CD14-positive monocyte (primary cell): ENCODE results near the gene JAML. TPM values are rescaled to one million over a fixed set of nuclear protein-coding genes. Genes with fewer than 3 reads are reported as not detected.

ENCODE experiments used
- DNase-seq, 3 donors: peaks; one replicate each; pipeline ENCODE4 v3.0.0-alpha.2; 2011 to 2022
- H2AFZ ChIP-seq: 2 replicates; pipeline ENCODE4 v1.6.0; 2012; ENCODE audit warnings: mild to moderate bottlenecking, low read depth, low read length, inconsistent platforms; ENCODE audit not compliant: insufficient read depth, poor library complexity, severe bottlenecking
- H3K27ac ChIP-seq, 2 donors: 1 replicate in 1 of 2; 2 replicates in 1 of 2; pipeline ENCODE4 v1.5.1; 2012 to 2013; ENCODE audit warnings: low read length in 2 of 2, control low read depth in 1 of 2, inconsistent platforms in 1 of 2, low read depth in 1 of 2, mild to moderate bottlenecking in 1 of 2
- H3K27me3 ChIP-seq, 2 donors: one replicate each; pipeline versions ENCODE4 v1.6.0 to v1.6.1; 2011 to 2013; ENCODE audit warnings: low read length in 2 of 2; ENCODE audit not compliant: control insufficient read depth in 2 of 2, insufficient read depth in 2 of 2
- H3K36me3 ChIP-seq, 2 donors: replicated peaks in 1 of 2; 1 replicate in 1 of 2; 2 replicates in 1 of 2; pipeline versions ENCODE4 v1.5.1 to v1.6.1; 2012 to 2013; ENCODE audit warnings: low read length in 2 of 2, control low read depth in 1 of 2, inconsistent platforms in 1 of 2, mild to moderate bottlenecking in 1 of 2; ENCODE audit not compliant: insufficient read depth in 2 of 2, control insufficient read depth in 1 of 2
- H3K4me1 ChIP-seq, 2 donors: 1 replicate in 1 of 2; 2 replicates in 1 of 2; pipeline versions ENCODE4 v1.5.1 to v1.6.1; 2012 to 2013; ENCODE audit warnings: low read length in 2 of 2, control low read depth in 1 of 2, inconsistent platforms in 1 of 2, mild to moderate bottlenecking in 1 of 2, moderate library complexity in 1 of 2; ENCODE audit not compliant: insufficient read depth in 2 of 2, control insufficient read depth in 1 of 2
- H3K4me2 ChIP-seq: replicated peaks from 2 replicates; pipeline ENCODE3; 2012; ENCODE audit warnings: low read length, moderate library complexity, mild to moderate bottlenecking; ENCODE audit not compliant: poor library complexity, severe bottlenecking; ENCODE audit errors: extremely low read depth
- H3K4me3 ChIP-seq, 3 experiments: fragments of 200-600 bp in 1 of 3; sonication (generic) in 1 of 3; replicated peaks in 1 of 3; 1 replicate in 2 of 3; 2 replicates in 1 of 3; pipeline ENCODE4 v1.5.1; 2011 to 2013; ENCODE audit warnings: low read length in 3 of 3, mild to moderate bottlenecking in 3 of 3, control low read depth in 2 of 3, low read depth in 2 of 3, inconsistent platforms in 1 of 3, moderate library complexity in 1 of 3
- H3K79me2 ChIP-seq: 2 replicates; pipeline ENCODE4 v1.6.0; 2012; ENCODE audit warnings: mild to moderate bottlenecking, control low read depth, inconsistent platforms, low read length, moderate library complexity; ENCODE audit not compliant: insufficient read depth
- H3K9ac ChIP-seq: 2 replicates; pipeline ENCODE4 v1.6.0; 2017; ENCODE audit warnings: low read length, mild to moderate bottlenecking; ENCODE audit not compliant: insufficient read depth, poor library complexity, severe bottlenecking
- H3K9me3 ChIP-seq, 2 donors: replicated peaks in 1 of 2; 1 replicate in 1 of 2; 2 replicates in 1 of 2; pipeline versions ENCODE4 v1.5.1 to v1.6.1; 2012 to 2013; ENCODE audit warnings: low read length in 2 of 2, control low read depth in 1 of 2; ENCODE audit not compliant: control insufficient read depth in 1 of 2, insufficient read depth in 1 of 2
- H4K20me1 ChIP-seq: 2 replicates; pipeline ENCODE4 v1.6.0; 2012; ENCODE audit warnings: mild to moderate bottlenecking, low read length, control low read depth, moderate library complexity; ENCODE audit not compliant: insufficient read depth
- H3K27ac Mint-ChIP-seq, 7 donors: one replicate each; pipeline ENCODE4 v1.8.0; 2020; ENCODE audit warnings: mild to moderate bottlenecking in 7 of 7, mixed read lengths in 7 of 7, moderate library complexity in 6 of 7, inconsistent platforms in 2 of 7
- H3K27me3 Mint-ChIP-seq, 3 donors: one replicate each; pipeline ENCODE4 v1.8.0; 2021 to 2022; ENCODE audit warnings: low read depth in 3 of 3, mild to moderate bottlenecking in 3 of 3, mixed read lengths in 3 of 3, moderate library complexity in 3 of 3, inconsistent platforms in 1 of 3
- H3K36me3 Mint-ChIP-seq, 2 donors: one replicate each; pipeline ENCODE4 v1.8.0; 2020; ENCODE audit warnings: mixed read lengths in 2 of 2, inconsistent platforms in 1 of 2, mild to moderate bottlenecking in 1 of 2
- H3K4me1 Mint-ChIP-seq: one replicate; pipeline ENCODE4 v1.8.0; 2020; ENCODE audit warnings: mild to moderate bottlenecking, mixed read lengths
- H3K4me3 Mint-ChIP-seq, 2 donors: one replicate each; pipeline ENCODE4 v1.8.0; 2020; ENCODE audit warnings: mild to moderate bottlenecking in 2 of 2, mixed read lengths in 2 of 2, moderate library complexity in 1 of 2
- H3K9me3 Mint-ChIP-seq, 7 donors: one replicate each; pipeline ENCODE4 v1.8.0; 2020 to 2022; ENCODE audit warnings: mixed read lengths in 7 of 7, mild to moderate bottlenecking in 6 of 7, moderate library complexity in 6 of 7, inconsistent platforms in 2 of 7
- WGBS: methylation state at CpG from one replicate; pipeline ENCODE4 v1.1.5; 2013; ENCODE audit warnings: missing lambda C conversion rate; ENCODE audit not compliant: insufficient coverage; 5-methylcytosine and 5-hydroxymethylcytosine counted together
- intact Hi-C, 2 donors: fragments of 100-400 bp; cut with micrococcal nuclease; formaldehyde crosslinking; loops; one replicate each; pipeline versions ENCODE4 v1.15.0 to v1.15.1; 2023
- polyA plus RNA-seq, 3 donors: library from polyadenylated mRNA; depleted of rRNA in 1 of 3; unstranded in 2 of 3; stranded (reverse) in 1 of 3; fragments of 300-500 nt in 2 of 3; fragments of >200 nt in 1 of 3; fragmentation: Illumina TruSeq in 2 of 3; gene quantifications; 1 replicate in 2 of 3; 2 replicates in 1 of 3; pipeline ENCODE4 v1.2.3, GENCODE V29; 2012 to 2021
- TF ChIP-seq, protein P1 (sequence below): fragments of 200-600 bp; IDR thresholded peaks from one replicate; pipeline ENCODE4 v1.8.0; 2022; ENCODE audit warnings: antibody characterized with exemption, mild to moderate bottlenecking

JAML gene
- polyA plus RNA-seq, 3 donors, result 316 to 968 (median 748) TPM

DNA sequence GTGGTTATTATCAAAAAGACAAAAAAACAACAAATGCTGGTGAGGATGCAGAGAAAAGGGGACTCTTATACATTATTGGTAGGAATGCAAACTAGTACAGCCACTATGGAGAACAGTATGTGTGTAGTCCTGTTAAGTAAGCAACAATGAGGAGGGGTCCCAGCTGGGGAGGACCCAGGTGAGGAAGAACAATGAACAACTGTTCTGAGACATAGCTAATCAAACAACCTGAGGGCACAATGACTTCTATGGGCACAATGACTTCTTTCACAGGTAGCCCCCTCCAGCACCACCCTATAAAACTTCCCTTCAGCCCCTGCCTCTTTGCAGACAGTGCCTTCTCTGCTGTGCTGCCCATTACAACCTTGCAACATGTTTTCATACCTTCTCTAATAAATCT is 5.6 kb downstream of the JAML start:
- peak overlapping the region; percentile 69 to 88 for H3K4me3 Mint-ChIP-seq
- no peaks in the 10 kb centered on the region for H3K9me3 Mint-ChIP-seq
- Histone ChIP-seq H3K79me2 (peaks cover 97% of the 10 kb centered on the region), H2AFZ (no peak overlapping the region), H3K9ac (no peak overlapping the region), H3K27ac (peak overlapping the region; percentile 20 to 82), H3K36me3 (peaks cover 3 to 41% of the 10 kb centered on the region in 2 donors), H3K4me2 (peak overlapping the region; percentile 78), H3K27me3 (no peaks in the 10 kb centered on the region), H4K20me1 (peaks cover 15% of the 10 kb centered on the region), H3K9me3 (no peaks in the 10 kb centered on the region), H3K4me1 (peaks cover 85 to 90% of the 10 kb centered on the region in 2 donors), H3K4me3 (peak overlapping the region in 2 of 3 experiments; percentile 19 to 82)
- intact Hi-C loops, result loop anchor here in 1 of 2 donors (10.0 kb wide), 1 partner anchor 74 kb away; no protein-coding TSS in a partner anchor
- peaks cover 94% of the 10 kb centered on the region for H3K4me1 Mint-ChIP-seq
- peak overlapping the region; percentile 26 to 93 (median 79) for H3K27ac Mint-ChIP-seq
- TF ChIP-seq, protein P1, sequence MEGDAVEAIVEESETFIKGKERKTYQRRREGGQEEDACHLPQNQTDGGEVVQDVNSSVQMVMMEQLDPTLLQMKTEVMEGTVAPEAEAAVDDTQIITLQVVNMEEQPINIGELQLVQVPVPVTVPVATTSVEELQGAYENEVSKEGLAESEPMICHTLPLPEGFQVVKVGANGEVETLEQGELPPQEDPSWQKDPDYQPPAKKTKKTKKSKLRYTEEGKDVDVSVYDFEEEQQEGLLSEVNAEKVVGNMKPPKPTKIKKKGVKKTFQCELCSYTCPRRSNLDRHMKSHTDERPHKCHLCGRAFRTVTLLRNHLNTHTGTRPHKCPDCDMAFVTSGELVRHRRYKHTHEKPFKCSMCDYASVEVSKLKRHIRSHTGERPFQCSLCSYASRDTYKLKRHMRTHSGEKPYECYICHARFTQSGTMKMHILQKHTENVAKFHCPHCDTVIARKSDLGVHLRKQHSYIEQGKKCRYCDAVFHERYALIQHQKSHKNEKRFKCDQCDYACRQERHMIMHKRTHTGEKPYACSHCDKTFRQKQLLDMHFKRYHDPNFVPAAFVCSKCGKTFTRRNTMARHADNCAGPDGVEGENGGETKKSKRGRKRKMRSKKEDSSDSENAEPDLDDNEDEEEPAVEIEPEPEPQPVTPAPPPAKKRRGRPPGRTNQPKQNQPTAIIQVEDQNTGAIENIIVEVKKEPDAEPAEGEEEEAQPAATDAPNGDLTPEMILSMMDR, result no peak
- peaks cover 0 to 2% (median 0%) of the 10 kb centered on the region in 3 donors for H3K27me3 Mint-ChIP-seq
- DNase-seq, result no peak
- peaks cover 60 to 72% of the 10 kb centered on the region in 2 donors for H3K36me3 Mint-ChIP-seq

- peak overlapping the region; percentile 62 to 88 for H3K4me3 Mint-ChIP-seq
- no CpG with 5 or more reads among the region's 3 CpGs for WGBS
- DNase-seq, result peak in 2 of 3 donors; percentile 45 to 55
- Histone ChIP-seq H3K9me3 (no peaks in the 10 kb centered on the region), H3K4me2 (peak overlapping the region; percentile 78), H4K20me1 (peaks cover 15% of the 10 kb centered on the region), H3K27ac (peak overlapping the region; percentile 9 to 82), H3K79me2 (peaks cover 95% of the 10 kb centered on the region), H3K4me1 (peaks cover 99 to 100% of the 10 kb centered on the region in 2 donors), H3K36me3 (peaks cover 4 to 40% of the 10 kb centered on the region in 2 donors), H3K9ac (peak overlapping the region; percentile 7), H2AFZ (no peak overlapping the region), H3K4me3 (peak overlapping the region in 2 of 3 experiments; percentile 4 to 82), H3K27me3 (no peaks in the 10 kb centered on the region)
- H3K27ac Mint-ChIP-seq, result peak overlapping the region; percentile 79 to 95 (median 87)
- H3K9me3 Mint-ChIP-seq, result peaks cover 0 to 2% (median 0%) of the 10 kb centered on the region in 7 donors
- H3K4me1 Mint-ChIP-seq, result peaks cover 98% of the 10 kb centered on the region
- H3K27me3 Mint-ChIP-seq, result peaks cover 0 to 3% (median 1%) of the 10 kb centered on the region in 3 donors
- TF ChIP-seq, protein P1, result no peak
- H3K36me3 Mint-ChIP-seq, result peaks cover 60 to 79% of the 10 kb centered on the region in 2 donors
- intact Hi-C loops, result loop anchor here in 1 of 2 donors (10.0 kb wide), 1 partner anchor 73 kb away; no protein-coding TSS in a partner anchor
Measured at GRCh38 chr11:118217575-118217974, 7.2 kb downstream of the JAML start.
